HG03342 (cell line): ENCODE data around the gene AUTS2.
"Not testable (repeated sequence)": the region's sequence is repeated elsewhere in the genome, so short reads cannot be mapped to it uniquely, and the experiment has no call there.

Source experiments
- ATAC-seq: cut with Tn5 transposase; IDR thresholded peaks from one replicate; pipeline ENCODE4 v1.9.1; 2021; ENCODE audit warnings: mild to moderate bottlenecking, moderate library complexity; ENCODE audit not compliant: unreplicated experiment

Gene AUTS2

DNA sequence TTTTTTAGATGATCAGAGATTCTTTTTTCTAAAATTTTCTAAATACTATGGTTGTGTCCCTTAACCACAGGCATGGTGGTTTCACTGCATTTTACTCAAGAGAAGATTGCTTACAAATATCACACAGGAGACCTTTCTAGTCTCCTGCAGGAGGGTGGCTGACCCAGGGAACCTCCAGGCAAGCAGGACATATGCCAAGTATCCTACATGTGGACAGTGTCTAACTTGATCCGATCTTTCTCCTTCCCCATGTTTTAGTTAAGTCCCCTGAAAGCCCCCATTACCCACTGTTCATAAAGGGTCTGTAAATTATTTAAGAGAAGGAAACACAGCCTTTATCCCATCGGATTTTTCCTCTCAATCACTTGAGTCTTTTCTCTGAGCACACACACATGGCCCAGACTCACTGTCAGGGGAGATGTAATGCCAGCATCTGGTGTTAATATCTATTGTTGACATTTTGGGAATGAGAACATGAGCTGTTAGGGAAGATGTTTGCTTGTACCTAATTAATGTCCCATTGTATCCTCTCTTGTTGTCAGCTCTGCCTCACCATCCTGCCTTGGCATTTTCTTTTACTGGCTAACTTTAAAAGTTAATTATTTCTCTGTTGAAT lies 755.2 kb downstream of the AUTS2 start:
- no peak for ATAC-seq

GRCh38 chr7:70353946-70354335 lies 755.7 kb downstream of the AUTS2 start:
- ATAC-seq = no peak

DNA sequence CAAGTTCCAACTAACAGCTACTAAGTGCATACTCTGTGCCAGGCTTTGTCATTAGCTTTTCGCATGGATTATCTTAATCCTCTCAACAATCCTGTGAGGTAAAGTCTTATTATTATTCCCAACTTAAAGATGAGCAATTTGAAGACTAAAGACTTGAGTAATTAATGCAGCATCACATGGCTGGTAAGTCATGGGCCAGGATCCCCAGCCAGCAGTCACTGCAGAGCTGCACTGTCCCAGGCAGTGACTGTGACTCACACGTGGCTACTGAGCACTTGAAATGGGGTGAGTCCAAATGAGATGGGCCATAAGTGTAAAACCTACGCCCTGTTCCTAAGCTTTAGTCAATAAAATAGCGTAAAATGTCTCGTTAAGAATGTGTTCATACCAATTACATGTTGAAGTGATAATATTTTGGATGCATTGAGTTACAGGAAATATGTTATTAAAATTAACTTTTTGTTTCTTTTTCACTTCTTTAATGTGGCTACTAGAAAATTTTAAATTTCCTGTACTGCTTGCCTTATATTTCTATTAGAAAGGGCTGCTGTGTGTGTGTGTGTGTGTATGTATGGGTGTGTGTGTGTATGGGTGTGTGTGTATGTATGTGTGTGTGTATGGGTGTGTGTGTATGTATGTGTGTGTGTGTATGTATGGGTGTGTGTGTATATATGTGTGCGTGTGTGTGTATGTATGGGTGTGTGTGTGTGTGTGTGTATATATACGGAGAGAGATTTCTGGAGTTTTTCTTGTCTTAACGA lies 756.3 kb downstream of the AUTS2 start:
- no peak for ATAC-seq

GRCh38 chr7:70355198-70356020 lies 757.1 kb downstream of the AUTS2 start:
- ATAC-seq = no peak

DNA sequence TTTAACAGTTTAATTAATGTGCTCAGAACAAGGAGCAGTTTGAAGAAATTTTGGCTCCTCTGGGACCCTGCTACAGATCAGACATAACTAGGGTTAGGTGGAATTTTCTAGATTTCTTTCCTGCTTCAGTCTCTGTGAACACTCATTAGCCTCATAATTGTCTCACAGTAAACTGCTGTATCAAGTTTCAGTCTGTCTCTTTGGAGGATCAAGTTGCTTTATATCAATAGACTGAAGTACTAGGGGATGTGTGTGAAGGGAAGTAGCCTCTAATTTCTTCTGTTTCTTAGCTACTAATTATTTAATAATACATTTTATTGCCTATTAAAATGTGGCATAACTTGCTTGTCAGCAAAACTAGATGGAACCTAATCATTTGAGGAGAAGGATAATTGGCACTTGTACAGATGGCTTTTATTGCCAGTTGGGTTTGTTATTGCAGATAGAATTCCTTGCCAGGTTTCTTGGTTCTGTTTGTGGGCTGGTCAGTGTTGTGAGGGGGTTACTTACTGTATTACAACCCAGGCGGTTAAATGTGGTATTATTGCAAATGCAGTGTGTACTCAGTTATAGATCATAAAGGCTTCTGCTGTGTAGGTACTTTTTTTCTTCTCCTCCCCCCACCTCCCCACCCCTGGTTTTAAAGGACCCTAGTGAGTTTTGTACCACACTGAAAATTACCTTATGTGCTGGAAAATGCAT lies 758.0 kb downstream of the AUTS2 start:
- ATAC-seq = no peak

DNA sequence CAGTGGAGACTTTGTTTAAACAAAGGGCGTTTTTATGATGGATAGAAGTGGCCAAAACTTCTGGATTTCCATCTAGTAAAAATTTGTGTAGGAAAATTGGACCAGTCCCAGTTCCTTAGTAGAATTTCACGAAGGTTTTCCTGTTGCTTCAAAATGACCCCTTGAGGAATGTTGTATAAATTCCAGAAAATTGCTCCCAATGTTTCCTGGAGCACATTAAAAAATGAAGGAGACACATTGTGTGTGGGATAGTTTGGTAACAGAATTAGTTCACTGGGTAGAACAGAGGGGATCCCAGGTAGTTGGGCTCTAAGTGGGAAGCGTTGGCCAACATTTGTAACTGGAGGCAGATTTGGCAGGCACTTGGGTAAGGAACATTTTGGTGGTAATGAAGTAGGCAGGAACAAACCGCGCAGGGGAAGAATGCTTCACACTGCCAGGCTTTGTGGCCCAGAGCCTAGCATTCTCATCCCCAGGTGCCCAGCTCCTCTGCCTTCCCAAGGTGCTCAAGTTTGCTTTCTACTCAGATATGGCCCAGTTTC lies 758.6 kb downstream of the AUTS2 start:
- ATAC-seq = no peak

DNA sequence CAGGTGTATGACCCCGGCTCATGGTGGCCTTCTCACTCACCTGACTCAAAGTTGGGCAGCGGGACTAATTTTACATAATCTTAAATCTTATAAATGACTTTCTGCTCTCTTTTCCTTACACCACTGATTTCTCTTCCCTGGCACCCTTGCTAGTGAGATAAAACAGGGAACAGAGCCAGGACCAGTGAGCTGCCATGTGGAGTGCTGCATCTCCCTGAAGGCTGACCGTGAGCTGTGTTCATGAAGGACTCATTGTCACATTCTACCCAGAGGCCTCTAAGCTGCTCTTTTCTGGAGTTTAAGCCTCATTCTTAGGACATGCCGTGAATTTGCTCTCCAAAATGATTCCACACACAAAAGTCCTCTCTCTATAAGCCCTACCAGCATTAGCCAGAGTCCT lies 762.3 kb downstream of the AUTS2 start:
- no peak for ATAC-seq

DNA sequence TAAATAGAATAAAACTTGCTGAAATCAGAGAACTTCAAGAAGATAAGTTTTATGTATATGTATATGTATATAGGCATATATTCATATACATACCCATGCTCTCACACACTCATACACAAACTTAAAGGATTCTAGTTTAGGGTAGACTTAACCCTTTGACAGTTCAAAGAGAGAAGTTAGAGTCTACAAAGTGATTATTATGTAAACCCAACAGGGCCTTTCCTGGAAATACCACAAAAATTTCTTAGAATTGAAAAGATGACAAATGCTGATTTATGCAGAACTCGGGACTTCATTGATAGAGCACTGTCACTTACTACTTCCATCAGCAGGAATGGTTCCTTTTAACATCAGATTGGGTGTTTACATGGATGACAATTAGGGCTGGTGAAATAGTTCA lies 763.5 kb downstream of the AUTS2 start:
- ATAC-seq = no peak

GRCh38 chr7:70364393-70364792 lies 766.1 kb downstream of the AUTS2 start:
- not testable (repeated sequence) for ATAC-seq

GRCh38 chr7:70371652-70372051 lies 773.4 kb downstream of the AUTS2 start:
- no peak for ATAC-seq

DNA sequence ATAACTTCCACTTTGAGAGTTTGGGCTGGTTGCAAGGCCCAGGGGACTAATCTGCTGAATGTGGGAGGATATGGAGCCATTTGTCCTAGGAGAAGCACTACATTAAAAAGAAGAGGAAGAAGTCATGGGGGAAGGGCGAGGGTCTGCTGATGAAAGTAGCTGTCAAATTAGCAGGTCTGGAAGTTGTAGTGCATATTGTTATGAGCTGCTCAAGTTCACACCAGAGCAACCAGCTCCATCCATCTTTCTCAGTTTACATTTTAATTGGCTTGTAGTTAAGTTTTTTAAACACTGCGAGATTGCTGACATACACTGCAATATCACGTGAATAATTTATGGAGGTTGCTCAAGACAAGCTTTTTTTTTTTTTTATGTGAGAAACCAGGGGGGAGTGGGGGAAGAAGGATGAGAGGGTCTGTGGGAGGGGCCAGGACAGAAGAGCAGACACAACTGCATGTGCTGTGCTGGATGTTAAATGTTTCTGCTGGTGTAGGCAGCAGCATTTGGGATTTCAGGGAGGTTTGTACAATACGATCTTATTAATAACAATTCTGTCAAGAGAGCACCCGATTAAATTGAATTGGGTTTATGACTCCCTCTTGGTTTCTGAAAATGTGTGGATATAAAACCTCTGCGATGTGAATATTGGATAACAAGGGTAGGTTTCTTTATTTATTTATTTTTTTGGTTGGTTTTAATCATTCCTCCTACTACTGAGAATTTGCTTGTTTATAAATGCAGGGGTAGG lies 774.7 kb downstream of the AUTS2 start:
- ATAC-seq = no peak

DNA sequence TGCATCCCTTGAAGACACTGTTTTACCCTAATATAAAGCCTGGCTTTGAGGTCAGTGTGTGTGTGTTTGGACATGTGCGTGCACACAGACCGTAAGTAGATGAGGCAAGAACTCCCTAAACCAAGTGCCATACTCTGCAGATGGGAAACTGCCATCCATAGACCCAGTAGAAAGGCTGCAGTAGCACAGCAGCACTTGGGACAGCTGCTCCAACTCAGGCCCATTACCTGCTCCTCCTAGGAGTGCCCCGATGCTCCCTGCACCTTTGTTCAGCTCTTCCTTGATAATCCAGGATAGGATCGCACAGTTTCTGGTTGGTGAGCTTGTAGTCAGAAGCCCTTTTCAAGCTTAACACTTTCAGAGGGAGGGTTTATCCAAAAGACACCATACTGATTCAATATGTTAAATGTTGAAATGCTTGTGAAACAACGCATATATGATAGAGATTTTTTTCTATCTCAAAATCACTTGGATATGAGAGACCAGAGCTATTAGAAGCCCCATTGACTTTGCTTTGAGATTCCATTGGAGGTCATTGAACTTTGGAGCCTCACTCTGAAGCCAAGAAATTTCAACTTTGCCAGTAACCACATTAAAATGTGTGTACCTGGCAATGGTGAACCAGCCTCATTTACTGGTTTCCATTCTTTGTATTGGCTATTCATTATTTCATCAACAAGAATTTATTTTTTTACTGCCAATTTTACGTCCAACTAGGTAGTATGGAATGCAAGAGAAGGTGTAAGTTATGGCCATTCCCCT lies 776.7 kb downstream of the AUTS2 start:
- ATAC-seq = no peak

DNA sequence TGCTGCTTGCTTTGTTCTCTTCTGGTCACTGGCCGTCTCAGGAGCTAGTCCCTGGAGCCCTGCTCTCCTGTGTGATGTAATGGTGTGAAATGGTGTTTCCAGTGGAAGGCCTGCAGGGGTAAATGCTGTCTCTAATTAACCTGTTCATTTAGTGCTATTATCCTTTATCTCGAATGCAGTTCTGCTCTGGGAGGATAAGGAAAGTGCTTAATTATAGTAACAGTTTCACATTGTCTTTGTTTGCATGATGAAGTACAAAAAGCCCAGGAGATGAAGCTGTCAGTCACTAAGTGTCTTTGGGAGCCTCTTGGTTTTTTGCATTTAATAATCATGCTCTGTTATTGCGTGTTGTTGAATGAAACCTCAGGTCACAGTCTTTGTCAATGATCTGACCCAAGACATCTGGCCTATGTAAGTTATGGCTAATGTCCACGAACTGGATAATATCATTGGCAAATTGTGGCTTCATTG lies 778.3 kb downstream of the AUTS2 start:
- ATAC-seq = no peak

GRCh38 chr7:70377957-70378356 lies 779.7 kb downstream of the AUTS2 start:
- ATAC-seq = no peak

DNA sequence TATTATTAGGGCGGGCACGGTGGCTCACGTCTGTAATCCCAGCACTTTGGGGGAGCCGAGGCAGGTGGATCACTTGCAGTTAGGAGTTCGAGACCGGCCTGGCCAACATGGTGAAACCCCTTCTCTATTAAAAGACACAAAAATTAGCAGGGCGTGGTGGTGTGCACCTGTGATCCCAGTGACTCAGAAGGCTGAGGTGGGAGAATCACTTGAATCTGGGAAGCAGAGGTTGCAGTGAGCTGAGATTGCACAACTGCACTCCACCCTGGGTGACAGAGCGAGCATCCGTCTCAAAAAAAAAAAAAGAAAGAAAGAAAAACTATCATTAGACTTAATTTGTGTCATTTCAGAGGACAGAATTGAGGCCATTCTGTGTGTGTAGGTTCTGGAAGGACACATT lies 780.9 kb downstream of the AUTS2 start:
- no peak for ATAC-seq

GRCh38 chr7:70380421-70381015 lies 782.2 kb downstream of the AUTS2 start:
- ATAC-seq = no peak

- no peak for ATAC-seq
Observed at GRCh38 chr7:70383066-70383782, 784.9 kb downstream of the AUTS2 start.

DNA sequence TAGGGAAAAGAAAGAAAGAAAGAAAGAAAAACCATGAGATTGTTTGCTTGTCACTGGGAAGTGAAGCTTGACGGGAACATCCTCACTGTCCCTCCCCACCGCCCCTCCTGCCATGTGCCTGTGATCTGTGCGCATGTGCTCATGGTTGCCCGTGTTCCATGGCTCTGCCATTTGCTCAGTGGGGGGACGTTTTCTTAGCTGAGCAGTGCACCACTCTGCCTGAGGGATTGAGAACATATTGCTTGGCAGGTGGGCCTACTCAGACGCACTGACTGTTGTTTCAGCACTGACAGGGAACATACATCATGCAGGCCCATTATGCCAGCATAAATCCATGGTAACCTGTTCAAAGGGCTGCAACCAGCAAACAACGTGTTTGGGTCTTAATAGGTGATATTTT lies 785.7 kb downstream of the AUTS2 start:
- ATAC-seq = no peak
